ENCODE data around the gene AHDC1. TPM values are rescaled to one million over a fixed set of nuclear protein-coding genes. Genes with fewer than 3 reads are reported as not detected.

Gene AHDC1
- total and polyA plus RNA-seq, 10 of the 15 experiments (the other 5 are each of a cell fraction or from before 2014, with no cell fraction given): 0.21 to 13.0 (median 1.4) TPM

GRCh38 chr1:27647328-27647727 is 43.4 kb upstream of the AHDC1 start (continued):
- no peak for TF ChIP-seq ZNF687 (IDR thresholded peaks at IDR 0.05)

- intact Hi-C loops (cut with micrococcal nuclease; ENCODE audit: unreplicated experiment): no loop called here
- Histone ChIP-seq H4K20me1 (ENCODE audit: control insufficient read depth, insufficient read depth) (no peaks in the 10 kb centered on the region), H3K4me3 (no peak overlapping the region), H3K4me2 (ENCODE audit: control insufficient read depth, insufficient read depth) (no peak overlapping the region), H3K4me1 (ENCODE audit: control insufficient read depth, insufficient read depth, low read length) (peaks cover 19% of the 10 kb centered on the region), H3K27me3 (replicated peaks in 1 of 2; ENCODE audit: control insufficient read depth in 2 of 2, insufficient read depth in 2 of 2, low read length in 1 of 2) (no peaks in the 10 kb centered on the region), H3K9me3 (replicated peaks; ENCODE audit: control insufficient read depth, insufficient read depth, low read length) (no peaks in the 10 kb centered on the region), H3K79me2 (ENCODE audit: control insufficient read depth, insufficient read depth, low read length) (no peaks in the 10 kb centered on the region), H3K27ac (ENCODE audit: control insufficient read depth, insufficient read depth) (no peak overlapping the region), H3K36me3 (ENCODE audit: control insufficient read depth in 2 of 2, insufficient read depth in 2 of 2, low read length in 1 of 2) (no peaks in the 10 kb centered on the region), H3K9ac (ENCODE audit: control insufficient read depth, insufficient read depth, low read length) (no peak overlapping the region), H2AFZ (ENCODE audit: control insufficient read depth, low read depth, low read length) (no peak overlapping the region)
- ATAC-seq: no peak
- RAD21 ChIA-PET (ENCODE audit: unreplicated experiment): interaction anchor here (1.1 kb wide), 1 partner anchor 16 kb away, joined by 3 read pairs; no protein-coding TSS in a partner anchor
- no TSS peak for BruUV-seq (replicated peaks)
- SMC1A ChIA-PET (ENCODE audit: uncharacterized antibody, unreplicated experiment): interaction anchor here (2.3 kb wide), 1 partner anchor 16 kb away, joined by 8 read pairs; no protein-coding TSS in a partner anchor
- in situ Hi-C loops (cut with MboI): no loop called here
- no peak for FAIRE-seq
- 80% methylated on average over 8 of the region's 8 CpGs for WGBS (ENCODE audit: insufficient coverage, insufficient replicate concordance, low lambda C conversion rate, missing lambda C conversion rate)
- CTCF ChIA-PET: interaction anchor here (0.9 to 4.7 kb wide), 5 partner anchors 10 to 40 kb away, joined by 3 to 41 read pairs (median 3); no protein-coding TSS in a partner anchor
- POLR2A ChIA-PET: interaction anchor here (0.5 to 1.3 kb wide), 5 partner anchors 10 to 45 kb away, joined by 3 to 5 read pairs (median 3); no protein-coding TSS in a partner anchor
- DNase-seq (ENCODE audit: low read depth, low spot score): no peak
- TF ChIP-seq BRCA1 (IDR thresholded peaks at IDR 0.05; ENCODE audit: low read depth, low read length): no peak
- no peak for TF ChIP-seq RUNX3 (IDR thresholded peaks at IDR 0.05; ENCODE audit: low read length)
- TF ChIP-seq TCF3 (IDR thresholded peaks at IDR 0.05; ENCODE audit: borderline replicate concordance, insufficient read depth, low read depth, low read length): no peak
- no peak for TF ChIP-seq ZBTB4 (CRISPR knock-in tag; IDR thresholded peaks at IDR 0.05)
- no peak for TF ChIP-seq CEBPZ (IDR thresholded peaks at IDR 0.05; ENCODE audit: low read depth, low read length)
- TF ChIP-seq, protein P1, sequence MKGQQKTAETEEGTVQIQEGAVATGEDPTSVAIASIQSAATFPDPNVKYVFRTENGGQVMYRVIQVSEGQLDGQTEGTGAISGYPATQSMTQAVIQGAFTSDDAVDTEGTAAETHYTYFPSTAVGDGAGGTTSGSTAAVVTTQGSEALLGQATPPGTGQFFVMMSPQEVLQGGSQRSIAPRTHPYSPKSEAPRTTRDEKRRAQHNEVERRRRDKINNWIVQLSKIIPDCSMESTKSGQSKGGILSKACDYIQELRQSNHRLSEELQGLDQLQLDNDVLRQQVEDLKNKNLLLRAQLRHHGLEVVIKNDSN (IDR thresholded peaks at IDR 0.05; ENCODE audit: borderline replicate concordance, extremely low read length, insufficient read depth, low read depth, low read length): no peak
- TF ChIP-seq CHD2 (IDR thresholded peaks at IDR 0.05; ENCODE audit: borderline replicate concordance, low read depth, low read length): no peak
- no peak for TF ChIP-seq RAD51 (IDR thresholded peaks at IDR 0.05)
- TF ChIP-seq SP1 (IDR thresholded peaks at IDR 0.05; ENCODE audit: low read depth, low read length): no peak
- TF ChIP-seq POLR2AphosphoS5 (IDR thresholded peaks at IDR 0.05; ENCODE audit: low read length): no peak
Observed at GRCh38 chr1:27646676-27647075, 42.7 kb upstream of the AHDC1 start.
